ES-I3 (cell line): ENCODE measurements around the gene RTN4RL1.
A peak's percentile ranks its signal among the peaks of the same experiment; 100 is the strongest.

Experiments used
- H3K36me3 ChIP-seq: 2 replicates; pipeline ENCODE4 v1.6.1; 2013; ENCODE audit warnings: mild to moderate bottlenecking, low read length, control low read depth, moderate library complexity; ENCODE audit not compliant: insufficient read depth
- H3K4me1 ChIP-seq: 2 replicates; pipeline ENCODE4 v1.6.1; 2013; ENCODE audit warnings: mild to moderate bottlenecking, control low read depth, low read length; ENCODE audit not compliant: insufficient read depth
- H3K9ac ChIP-seq: 2 replicates; pipeline ENCODE4 v1.6.1; 2013; ENCODE audit warnings: low read depth, mild to moderate bottlenecking, low read length, moderate library complexity
- H3K9me3 ChIP-seq: 2 replicates; pipeline ENCODE4 v1.6.1; 2013; ENCODE audit warnings: mild to moderate bottlenecking, low read length, moderate library complexity; ENCODE audit not compliant: control insufficient read depth, insufficient read depth

RTN4RL1 gene

GRCh38 chr17:2043785-2044184 is 18.7 kb upstream of the RTN4RL1 start:
- Histone ChIP-seq H3K9me3 (no peaks in the 10 kb centered on the region), H3K36me3 (peaks cover 6% of the 10 kb centered on the region; the same call in 1 of the 2 replicates), H3K4me1 (peaks cover 3% of the 10 kb centered on the region; the same call in 1 of the 2 replicates), H3K9ac (no peak overlapping the region)

- peaks cover 6% of the 10 kb centered on the region; the same call in 1 of the 2 replicates for H3K36me3 ChIP-seq
- no peaks in the 10 kb centered on the region for H3K9me3 ChIP-seq
- H3K9ac ChIP-seq: no peak overlapping the region
- H3K4me1 ChIP-seq: peaks cover 3% of the 10 kb centered on the region; the same call in 1 of the 2 replicates
Observed at GRCh38 chr17:2042933-2043332, 17.8 kb upstream of the RTN4RL1 start.

GRCh38 chr17:2042390-2042847 is 17.3 kb upstream of the RTN4RL1 start:
- peaks cover 6% of the 10 kb centered on the region; the same call in 1 of the 2 replicates for H3K36me3 ChIP-seq

GRCh38 chr17:2041561-2042389 is 16.6 kb upstream of the RTN4RL1 start, which contains the start of gene OVCA2:
TSS of gene OVCA2 (plus strand) at chr17:2042022. CDS start at chr17:2042048, 26 bp downstream.
- peak within 1 kb of the TSS; percentile 78 for H3K9ac ChIP-seq
- peaks cover 6% of the 10 kb centered on the region; the same call in 1 of the 2 replicates for H3K36me3 ChIP-seq
- no peaks in the 10 kb centered on the region for H3K9me3 ChIP-seq
- peaks cover 3% of the 10 kb centered on the region; the same call in 1 of the 2 replicates for H3K4me1 ChIP-seq

More at GRCh38 chr17:2042390-2042847, 17.3 kb upstream of the RTN4RL1 start:
- Histone ChIP-seq H3K9me3 (no peaks in the 10 kb centered on the region), H3K9ac (peak overlapping the region; percentile 78), H3K4me1 (peaks cover 3% of the 10 kb centered on the region; the same call in 1 of the 2 replicates)

- peaks cover 6% of the 10 kb centered on the region; the same call in 1 of the 2 replicates for H3K36me3 ChIP-seq
- H3K9me3 ChIP-seq: no peaks in the 10 kb centered on the region
- peak overlapping the region; percentile 78; the same call in 1 of the 2 replicates for H3K9ac ChIP-seq
- H3K4me1 ChIP-seq: peaks cover 3% of the 10 kb centered on the region; the same call in 1 of the 2 replicates
Observed at GRCh38 chr17:2040942-2041560, 15.9 kb upstream of the RTN4RL1 start.

GRCh38 chr17:2040219-2040827 is 15.2 kb upstream of the RTN4RL1 start:
- H3K36me3 ChIP-seq: peaks cover 6% of the 10 kb centered on the region; the same call in 1 of the 2 replicates
- H3K9ac ChIP-seq: no peak overlapping the region
- no peaks in the 10 kb centered on the region for H3K9me3 ChIP-seq
- H3K4me1 ChIP-seq: peaks cover 3% of the 10 kb centered on the region; the same call in 1 of the 2 replicates

- no peaks in the 10 kb centered on the region; the same call in 1 of the 2 replicates for H3K4me1 ChIP-seq
- H3K9ac ChIP-seq: no peak overlapping the region
- H3K36me3 ChIP-seq: no peaks in the 10 kb centered on the region
- H3K9me3 ChIP-seq: no peaks in the 10 kb centered on the region
Observed at GRCh38 chr17:2037155-2037554, 12.0 kb upstream of the RTN4RL1 start.

- Histone ChIP-seq H3K36me3 (no peaks in the 10 kb centered on the region), H3K4me1 (no peaks in the 10 kb centered on the region; the same call in 1 of the 2 replicates), H3K9me3 (no peaks in the 10 kb centered on the region), H3K9ac (no peak overlapping the region)
Observed at GRCh38 chr17:2035541-2036488, 10.7 kb upstream of the RTN4RL1 start.

GRCh38 chr17:2034806-2035540 is 9.8 kb upstream of the RTN4RL1 start:
- Histone ChIP-seq H3K4me1 (no peaks in the 10 kb centered on the region; the same call in 1 of the 2 replicates), H3K36me3 (no peaks in the 10 kb centered on the region), H3K9me3 (no peaks in the 10 kb centered on the region), H3K9ac (no peak overlapping the region)

- no peaks in the 10 kb centered on the region for H3K36me3 ChIP-seq
- no peaks in the 10 kb centered on the region; the same call in 1 of the 2 replicates for H3K4me1 ChIP-seq
- no peak overlapping the region for H3K9ac ChIP-seq
- H3K9me3 ChIP-seq: no peaks in the 10 kb centered on the region
Observed at GRCh38 chr17:2034157-2034556, 9.0 kb upstream of the RTN4RL1 start.

- Histone ChIP-seq H3K4me1 (no peaks in the 10 kb centered on the region; the same call in 1 of the 2 replicates), H3K9ac (no peak overlapping the region), H3K9me3 (no peaks in the 10 kb centered on the region), H3K36me3 (no peaks in the 10 kb centered on the region)
Observed at GRCh38 chr17:2033153-2033552, 8.0 kb upstream of the RTN4RL1 start.

- Histone ChIP-seq H3K4me1 (no peaks in the 10 kb centered on the region; the same call in 1 of the 2 replicates), H3K9me3 (no peaks in the 10 kb centered on the region), H3K9ac (peak overlapping the region; percentile 99; the same call in 1 of the 2 replicates)
Observed at GRCh38 chr17:2030779-2031163, 5.6 kb upstream of the RTN4RL1 start.

More at GRCh38 chr17:2030779-2031163, 5.6 kb upstream of the RTN4RL1 start:
- H3K36me3 ChIP-seq: no peaks in the 10 kb centered on the region
